Renal cortical epithelial cell (primary cell): ENCODE data around the gene EHBP1L1. TPM values are rescaled to one million over a fixed set of nuclear protein-coding genes. Genes with fewer than 3 reads are reported as not detected.

ENCODE experiments used
- DNase-seq: peaks from one replicate; pipeline ENCODE4 v3.0.0-alpha.2; 2011; ENCODE audit warnings: low read depth
- total RNA-seq: library from RNA; depleted of rRNA; stranded (reverse); fragments of >200 nt; gene quantifications from 2 replicates; pipeline ENCODE4 v1.2.3, GENCODE V29; 2014

EHBP1L1 gene
- total RNA-seq, 1 donor from 2014 or later, result 31.0 TPM

DNA sequence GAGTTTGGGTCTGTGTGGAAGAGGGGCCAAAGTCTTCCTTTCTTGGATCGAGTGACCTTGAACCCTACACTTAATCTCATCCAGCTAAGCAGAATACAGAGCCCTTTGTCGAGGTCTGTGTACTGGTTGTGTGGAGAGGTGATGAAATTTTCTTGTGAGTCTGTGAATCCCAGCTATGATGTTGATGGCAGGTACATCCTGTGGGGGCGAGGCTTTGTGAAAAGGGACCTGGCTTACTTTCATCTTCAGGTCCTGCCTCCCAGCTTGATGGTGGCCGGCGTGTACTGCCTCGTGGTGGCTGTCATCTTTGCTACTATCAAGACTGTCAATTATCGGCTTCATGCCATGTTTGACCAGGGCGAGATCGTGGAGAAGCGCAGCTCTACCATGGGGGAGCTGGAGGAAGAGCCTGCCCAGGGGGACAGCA, 40.7 kb downstream of the EHBP1L1 start:
- DNase-seq, result no peak

DNA sequence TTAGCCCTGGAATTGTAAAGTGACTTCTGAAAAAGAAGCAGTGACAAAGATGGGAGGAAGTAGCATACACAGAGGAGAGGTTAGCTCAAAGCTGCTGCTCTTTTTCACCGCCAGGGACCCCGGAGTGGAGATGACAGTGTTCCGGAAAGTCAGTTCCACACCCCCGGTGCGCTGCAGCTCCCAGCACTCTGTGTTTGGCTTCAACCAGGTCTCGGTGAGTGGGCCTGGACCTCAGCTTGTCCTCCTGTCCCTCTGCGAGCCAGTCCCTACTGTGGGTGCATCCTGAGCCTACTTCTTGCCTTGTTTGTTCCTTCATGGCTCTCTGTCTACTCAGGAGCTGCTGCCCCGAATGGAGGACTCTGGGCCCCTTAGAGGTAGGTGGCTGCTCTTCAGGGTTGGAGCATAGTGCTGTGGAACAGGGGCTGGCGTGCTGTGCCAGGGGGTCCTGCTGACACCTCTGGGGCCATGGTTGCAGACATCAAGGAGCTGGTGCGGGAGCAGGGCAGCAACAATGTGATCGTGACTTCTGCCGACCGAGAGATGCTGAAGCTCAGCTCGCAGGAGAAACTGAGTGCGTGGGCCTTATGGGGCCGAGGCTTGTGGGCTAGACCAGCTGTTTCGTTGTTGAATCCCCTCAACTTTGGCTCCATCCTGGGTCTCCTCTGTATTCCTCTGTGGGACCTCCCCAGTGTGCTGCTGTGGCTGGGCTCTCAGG, 41.4 kb downstream of the EHBP1L1 start:
- DNase-seq, result no peak

DNA sequence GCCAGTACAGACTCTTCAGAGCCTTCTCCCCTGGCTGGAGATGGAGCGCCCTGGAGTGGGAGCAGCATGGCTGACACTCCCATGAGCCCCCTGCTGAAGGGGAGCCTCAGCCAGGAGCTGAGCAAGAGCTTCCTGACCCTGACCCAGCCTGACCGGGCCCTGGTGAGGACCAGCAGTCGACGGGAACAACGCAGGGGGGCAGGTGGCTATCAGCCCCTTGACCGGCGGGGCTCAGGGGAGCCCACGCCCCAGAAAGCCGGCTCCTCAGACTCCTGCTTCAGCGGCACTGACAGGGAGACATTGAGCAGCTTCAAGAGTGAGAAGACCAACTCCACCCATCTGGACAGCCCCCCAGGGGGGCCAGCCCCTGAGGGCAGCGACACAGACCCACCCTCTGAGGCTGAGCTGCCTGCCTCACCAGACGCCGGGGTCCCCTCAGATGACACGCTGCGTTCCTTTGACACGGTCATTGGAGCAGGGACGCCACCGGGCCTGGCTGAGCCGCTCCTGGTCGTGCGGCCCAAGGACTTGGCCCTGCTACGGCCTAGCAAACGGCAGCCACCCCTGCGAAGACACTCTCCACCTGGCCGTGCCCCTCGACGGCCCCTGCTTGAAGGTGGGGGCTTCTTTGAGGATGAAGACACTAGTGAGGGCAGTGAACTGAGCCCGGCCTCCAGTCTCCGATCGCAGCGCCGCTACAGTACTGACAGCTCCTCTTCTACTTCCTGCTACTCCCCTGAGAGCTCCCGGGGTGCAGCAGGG, 42.3 kb downstream of the EHBP1L1 start:
- no peak for DNase-seq

DNA sequence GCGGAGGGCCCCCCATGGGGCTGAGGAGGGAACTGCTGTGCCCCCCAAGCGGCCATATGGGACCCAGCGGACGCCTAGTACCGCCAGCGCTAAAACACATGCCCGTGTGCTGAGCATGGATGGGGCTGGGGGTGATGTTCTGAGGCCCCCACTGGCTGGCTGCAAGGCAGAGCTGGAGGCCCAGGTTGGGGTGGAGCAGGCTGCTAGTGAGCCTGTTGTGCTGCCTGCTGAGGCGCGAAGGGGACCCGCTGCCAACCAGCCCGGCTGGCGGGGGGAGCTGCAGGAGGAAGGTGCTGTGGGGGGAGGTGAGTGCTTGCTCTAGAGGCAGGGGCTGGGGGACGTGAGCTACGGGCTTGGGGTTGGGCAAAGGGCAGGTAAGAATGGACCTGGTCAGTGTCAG, 42.9 kb downstream of the EHBP1L1 start:
- DNase-seq, result no peak

DNA sequence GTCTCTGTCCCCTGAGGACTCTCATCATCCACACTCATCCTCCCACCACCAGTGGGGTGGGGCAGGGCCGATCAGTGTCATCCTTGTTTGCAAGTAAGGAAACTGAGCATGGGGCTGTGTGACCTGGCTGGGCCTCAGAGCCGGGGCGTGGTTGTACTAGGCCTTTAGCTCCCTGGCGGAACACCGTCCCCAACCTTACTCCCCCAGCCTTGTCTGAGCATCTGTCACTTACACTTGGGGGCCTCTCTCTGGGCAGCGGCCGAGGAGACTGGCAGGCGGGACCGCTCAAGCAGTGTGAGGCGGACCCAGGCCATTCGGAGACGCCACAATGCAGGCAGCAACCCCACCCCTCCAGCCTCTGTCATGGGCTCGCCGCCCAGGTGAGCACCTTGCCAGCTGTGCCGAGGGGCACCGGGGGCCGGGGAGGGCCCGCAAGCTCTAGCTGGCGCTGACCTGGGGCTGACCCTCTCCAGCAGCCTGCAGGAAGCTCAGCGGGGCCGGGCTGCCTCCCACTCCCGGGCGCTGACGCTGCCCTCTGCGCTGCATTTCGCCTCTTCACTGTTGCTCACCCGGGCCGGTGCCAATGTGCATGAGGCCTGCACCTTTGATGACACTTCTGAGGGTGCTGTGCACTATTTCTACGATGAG, 43.6 kb downstream of the EHBP1L1 start:
- DNase-seq, result no peak

DNA sequence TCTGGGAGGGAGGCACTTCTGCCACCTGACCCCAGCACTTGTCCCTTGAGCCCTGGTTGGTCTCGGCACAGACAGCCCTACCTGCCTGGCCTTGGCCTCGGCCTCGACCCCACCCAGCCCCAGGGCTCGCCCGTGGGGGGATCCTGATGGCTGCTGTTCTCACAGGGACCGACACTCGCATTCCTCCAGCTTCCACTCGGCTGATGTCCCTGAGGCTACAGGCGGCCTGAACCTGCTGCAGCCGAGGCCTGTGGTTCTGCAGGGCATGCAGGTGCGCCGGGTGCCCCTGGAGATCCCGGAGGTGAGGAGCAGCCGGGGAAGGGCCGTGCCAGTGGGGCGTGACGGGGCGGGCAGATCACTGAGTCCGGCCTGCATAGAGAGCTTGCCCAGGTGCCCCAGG, 44.8 kb downstream of the EHBP1L1 start:
- DNase-seq, result no peak

DNA sequence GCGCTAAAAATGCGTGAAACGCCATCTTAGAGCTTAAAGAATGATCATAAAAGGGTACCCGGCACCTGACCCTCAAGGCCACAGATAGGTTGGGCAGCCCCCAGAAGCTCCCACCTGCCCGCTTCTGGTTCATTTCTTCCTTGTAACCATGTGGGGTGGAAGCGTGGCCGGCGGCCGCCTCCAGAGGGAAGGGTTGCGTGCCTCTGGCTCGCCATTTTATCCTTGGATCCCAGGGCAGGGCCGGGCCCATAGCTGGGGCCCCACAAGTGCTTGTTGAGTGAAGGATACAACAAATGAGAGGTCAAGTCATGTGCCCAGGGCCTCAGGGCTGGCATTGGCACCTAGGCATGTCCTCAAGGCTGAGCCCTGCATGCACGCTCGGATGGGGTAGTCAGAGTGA, 45.6 kb downstream of the EHBP1L1 start:
- no peak for DNase-seq

DNA sequence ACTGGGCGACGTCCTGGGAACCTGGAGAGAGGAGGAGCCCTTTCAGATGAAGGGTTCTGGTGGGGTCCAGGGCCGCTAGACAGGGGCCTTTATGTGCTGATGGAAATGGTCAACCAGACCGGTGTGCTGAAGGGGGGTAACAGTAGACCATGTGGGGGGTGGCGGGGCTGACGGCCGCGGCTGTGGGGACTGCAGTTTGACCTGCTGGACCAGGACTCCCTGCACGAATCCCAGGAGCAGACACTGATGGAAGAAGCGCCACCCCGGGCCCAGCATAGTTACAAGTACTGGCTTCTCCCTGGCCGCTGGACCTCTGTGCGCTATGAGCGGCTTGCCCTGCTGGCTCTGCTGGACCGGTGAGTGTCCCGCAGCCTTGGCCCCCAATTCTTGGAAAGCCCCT, 46.2 kb downstream of the EHBP1L1 start:
- DNase-seq, result no peak

DNA sequence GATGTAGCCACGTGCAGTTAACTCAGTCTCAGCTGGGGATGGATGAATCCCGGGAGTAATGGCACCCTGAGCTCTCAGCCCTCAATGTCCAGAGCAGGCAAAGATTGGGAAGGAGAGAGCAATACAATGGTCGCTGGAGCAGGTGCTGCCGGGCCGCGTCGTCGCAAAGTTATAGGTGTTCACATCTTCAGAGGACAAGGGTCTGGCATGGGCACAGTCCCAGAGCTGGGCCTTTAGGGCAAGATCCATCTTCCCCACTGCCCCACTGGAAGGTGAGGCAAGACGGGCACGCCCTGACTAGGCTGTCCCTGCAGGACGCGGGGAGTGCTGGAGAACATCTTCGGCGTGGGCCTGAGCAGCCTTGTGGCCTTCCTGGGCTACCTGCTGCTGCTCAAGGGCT, 47.3 kb downstream of the EHBP1L1 start:
- no peak for DNase-seq

DNA sequence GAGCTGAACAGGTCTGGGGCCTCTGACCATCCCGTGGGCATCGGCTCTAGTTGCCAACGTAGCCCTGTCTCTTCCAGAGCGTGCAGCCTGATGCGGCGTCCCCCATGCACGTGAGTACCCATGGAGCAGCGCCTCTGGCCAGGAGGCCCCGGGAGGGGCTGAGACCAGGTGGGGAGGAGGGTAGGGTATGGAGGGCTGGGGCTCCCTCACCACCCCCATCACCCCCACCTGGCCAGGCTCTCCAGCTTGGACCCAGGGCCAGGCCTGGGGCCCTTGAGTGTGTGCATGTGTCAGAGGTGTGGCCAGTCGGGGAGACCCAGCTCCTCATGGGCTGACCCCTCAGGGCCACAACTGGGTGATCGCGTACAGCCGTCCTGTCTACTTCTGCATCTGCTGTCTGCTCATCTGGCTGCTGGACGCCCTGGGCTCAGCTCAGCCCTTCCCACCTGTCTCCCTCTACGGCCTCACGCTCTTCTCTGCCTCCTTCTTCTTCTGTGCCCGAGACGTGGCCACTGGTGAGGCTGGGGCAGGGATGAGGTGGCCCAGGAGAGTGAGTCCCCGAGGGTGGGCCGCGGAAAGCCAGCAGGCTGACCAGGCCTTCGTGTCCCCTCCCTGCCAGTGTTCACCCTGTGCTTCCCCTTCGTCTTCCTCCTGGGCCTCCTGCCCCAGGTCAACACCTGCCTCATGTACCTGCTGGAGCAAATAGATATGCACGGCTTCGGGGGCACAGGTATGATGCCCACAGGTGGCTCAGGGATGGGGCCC, 48.2 kb downstream of the EHBP1L1 start:
- DNase-seq, result no peak

DNA sequence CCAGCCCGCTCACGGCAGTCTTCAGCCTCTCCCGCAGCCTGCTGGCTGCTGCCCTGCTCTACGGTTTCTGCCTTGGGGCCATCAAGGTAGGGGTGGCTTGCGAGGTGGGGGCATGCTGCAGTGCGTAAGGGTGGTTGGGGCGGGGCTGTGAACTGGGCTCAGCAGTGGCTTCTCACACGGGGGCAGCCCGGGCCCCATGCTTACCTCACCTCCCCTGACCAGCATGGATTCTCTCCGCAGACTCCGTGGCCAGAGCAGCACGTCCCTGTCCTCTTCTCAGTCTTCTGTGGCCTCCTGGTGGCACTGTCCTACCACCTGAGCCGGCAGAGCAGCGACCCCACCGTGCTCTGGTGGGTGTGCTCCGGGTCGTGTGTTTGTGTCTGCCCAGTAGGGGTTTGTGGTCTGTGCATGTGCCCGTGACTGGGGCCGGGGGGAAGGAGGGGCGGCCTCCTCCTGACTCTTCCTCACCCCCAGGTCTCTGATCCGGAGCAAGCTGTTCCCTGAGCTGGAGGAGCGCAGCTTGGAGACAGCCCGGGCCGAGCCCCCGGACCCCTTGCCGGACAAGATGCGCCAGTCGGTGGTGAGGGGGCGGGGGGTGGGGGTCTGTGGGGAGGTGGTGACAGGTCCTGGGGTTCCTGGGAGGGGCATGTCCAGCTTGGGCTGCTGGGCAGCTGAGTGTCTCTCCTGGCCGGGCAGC, 49.2 kb downstream of the EHBP1L1 start:
- DNase-seq, result no peak

DNA sequence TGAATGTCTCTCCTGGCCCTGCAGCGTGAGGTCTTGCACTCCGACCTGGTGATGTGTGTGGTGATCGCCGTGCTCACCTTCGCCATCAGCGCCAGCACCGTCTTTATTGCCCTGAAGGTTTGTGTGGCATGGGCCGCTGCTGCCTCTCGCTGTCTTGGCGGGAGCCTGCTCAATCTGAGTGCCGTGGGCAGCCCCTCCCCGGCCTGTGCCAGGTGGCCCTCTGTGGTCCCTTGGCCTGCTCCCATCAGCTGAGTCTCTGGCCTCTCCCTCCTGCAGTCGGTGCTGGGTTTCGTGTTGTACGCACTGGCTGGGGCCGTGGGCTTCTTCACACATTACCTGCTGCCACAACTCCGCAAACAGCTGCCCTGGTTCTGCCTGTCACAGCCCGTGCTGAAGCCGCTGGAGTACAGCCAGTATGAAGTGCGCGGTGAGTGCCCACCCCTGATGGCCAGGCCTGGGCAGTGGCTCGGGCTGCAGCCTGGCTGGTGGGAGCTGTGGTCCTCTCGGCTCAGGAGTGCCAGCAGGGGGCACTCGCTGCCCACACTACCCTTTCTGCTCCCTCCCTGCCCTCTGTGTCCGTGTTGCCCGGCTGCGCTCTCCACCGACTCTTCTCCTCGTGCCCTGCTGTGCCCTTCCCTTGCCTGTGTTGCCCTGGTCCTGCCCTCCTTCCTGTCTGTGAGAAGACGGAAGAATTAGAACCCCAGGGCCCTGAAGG, 49.9 kb downstream of the EHBP1L1 start:
- DNase-seq, result peak; percentile 14

DNA sequence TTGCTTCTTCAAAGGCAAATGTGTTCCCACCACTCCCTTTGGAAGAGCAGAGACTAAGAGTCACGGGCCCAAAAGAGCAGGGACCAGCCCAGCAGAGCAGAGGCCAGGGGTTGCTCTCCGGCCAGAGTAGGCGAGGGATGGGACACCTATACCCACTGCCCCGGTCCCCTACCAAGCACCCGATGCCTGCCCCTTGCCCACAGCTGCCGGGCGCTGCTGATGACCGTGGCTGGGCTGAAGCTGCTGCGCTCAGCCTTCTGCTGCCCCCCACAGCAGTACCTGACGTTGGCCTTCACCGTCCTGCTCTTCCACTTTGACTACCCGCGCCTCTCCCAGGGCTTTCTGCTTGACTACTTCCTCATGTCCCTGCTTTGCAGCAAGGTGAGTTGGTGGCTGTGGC, 51.3 kb downstream of the EHBP1L1 start:
- DNase-seq, result no peak

DNA sequence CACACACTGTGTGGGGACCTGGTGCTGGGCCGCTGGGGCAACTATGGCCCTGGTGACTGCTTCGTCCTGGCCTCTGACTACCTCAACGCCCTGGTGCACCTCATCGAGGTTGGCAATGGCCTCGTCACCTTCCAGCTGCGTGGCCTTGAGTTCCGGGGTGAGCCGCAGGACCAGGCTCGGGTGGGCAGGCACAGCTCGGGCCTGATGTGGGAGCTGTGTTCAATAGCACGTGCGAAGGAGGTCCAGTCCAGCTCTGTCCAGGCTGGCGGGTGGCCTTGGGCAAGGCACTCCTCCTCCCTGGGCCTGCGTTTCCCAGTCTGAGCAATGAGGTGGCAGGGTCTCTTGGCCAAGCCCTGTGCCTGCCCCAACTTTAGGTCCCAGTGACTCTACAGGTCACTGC, 53.7 kb downstream of the EHBP1L1 start:
- no peak for DNase-seq

DNA sequence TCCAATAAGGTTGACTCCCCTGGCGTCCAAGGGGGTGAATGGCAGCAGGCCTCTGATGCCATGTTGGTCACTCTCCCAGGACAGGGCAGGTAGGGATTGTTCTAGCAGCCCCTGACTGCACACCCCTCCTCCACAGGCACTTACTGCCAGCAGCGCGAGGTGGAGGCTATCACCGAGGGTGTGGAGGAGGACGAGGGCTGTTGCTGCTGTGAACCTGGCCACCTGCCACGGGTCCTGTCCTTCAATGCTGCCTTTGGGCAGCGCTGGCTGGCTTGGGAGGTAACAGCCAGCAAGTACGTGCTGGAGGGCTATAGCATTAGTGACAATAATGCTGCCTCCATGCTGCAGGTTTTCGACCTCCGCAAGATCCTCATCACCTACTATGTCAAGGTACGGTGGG, 54.4 kb downstream of the EHBP1L1 start:
- no peak for DNase-seq

DNA sequence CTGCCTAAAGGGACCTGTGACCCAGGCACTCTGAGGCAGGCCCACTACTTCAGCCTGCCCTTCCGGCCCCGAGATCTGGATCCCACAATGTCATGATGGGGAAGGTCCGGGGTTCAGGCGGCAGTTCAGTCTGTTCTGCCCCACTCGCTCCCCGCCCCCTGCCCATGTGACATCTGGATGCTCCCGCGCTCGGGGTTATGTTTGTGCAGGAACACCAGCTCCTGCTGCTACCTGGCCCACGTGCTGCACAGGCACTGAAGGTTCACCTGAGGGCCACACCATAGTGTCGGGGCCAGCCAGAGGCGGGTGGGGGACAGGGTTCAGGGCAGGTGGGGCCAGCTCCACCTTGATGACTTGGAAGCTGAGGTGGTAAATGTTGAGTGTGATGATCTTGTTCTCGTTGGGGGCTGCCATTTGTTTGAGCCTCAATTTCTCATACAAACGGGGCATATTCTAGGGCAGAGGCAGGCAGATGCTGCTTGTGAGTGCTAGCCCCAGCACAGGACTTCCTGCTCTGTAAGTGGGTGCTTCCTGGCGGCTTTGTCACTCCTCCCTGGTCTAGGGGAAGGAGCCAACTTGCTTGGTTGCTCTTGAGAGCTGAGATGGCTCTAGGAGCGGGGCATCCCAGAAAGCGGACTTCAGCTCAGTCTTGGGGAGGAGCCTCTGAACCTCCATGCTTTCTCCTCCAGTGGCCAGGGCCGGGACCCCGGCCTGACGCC, 57.7 kb downstream of the EHBP1L1 start:
- no peak for DNase-seq

DNA sequence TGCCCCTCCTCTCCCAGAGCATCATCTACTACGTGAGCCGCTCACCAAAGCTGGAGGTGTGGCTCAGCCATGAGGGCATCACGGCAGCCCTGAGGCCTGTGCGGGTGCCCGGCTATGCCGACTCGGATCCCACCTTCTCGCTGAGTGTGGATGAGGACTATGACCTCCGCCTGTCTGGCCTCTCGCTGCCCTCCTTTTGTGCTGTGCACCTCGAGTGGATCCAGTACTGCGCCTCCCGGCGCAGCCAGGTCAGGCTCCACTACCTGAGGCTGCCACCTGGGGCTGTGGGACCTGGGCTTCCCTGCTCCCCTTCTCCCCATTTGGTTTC, 58.2 kb downstream of the EHBP1L1 start:
- DNase-seq, result no peak

DNA sequence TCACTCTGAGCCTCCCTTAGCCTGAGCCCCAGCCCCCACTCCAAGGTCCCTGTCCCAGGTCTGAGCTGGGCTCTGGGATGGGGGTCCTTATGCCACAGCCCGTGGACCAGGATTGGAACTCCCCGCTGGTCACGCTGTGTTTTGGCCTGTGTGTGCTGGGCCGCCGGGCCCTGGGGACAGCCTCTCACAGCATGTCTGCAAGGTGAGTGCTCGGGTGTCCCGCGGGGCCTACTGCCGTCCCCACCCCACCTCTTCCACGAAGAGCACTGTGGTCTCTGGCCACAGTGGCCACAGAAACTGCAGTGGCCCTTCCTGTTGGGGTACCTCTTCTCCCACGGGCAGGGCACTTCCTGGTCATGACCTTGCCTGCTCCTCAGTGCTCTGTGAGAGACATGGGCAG, 58.6 kb downstream of the EHBP1L1 start:
- no peak for DNase-seq

DNA sequence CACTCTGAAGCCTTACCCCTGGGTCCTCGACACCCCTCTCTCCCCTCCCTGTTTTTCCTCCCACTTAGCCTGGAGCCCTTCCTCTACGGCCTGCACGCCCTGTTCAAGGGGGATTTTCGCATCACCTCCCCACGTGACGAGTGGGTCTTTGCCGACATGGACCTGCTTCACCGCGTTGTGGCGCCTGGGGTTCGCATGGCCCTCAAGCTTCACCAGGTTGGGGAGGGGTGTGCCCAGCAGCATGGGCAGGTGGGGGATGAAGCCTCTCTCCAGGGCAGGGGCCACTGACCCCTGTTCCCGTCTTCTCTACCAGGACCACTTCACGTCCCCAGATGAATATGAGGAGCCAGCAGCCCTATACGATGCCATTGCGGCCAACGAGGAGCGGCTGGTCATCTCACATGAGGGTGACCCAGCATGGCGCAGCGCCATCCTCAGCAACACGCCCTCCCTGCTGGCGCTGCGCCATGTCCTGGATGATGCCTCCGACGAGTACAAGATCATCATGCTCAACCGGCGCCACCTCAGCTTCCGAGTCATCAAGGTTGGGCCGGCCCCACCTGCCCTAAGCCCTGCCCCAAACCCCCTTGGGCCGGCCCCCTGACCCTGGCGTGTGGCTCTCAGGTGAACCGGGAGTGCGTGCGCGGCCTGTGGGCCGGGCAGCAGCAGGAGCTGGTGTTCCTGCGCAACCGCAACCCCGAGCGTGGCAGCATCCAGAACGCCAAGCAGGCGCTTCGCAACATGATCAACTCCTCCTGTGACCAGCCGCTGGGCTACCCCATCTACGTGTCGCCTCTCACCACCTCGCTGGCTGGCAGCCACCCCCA, 59.3 kb downstream of the EHBP1L1 start:
- DNase-seq, result no peak
